Upper lobe of left lung (tissue), 6 donors: ENCODE results near the gene CCR1. TPM values are rescaled to one million over a fixed set of nuclear protein-coding genes. Genes with fewer than 3 reads are reported as not detected.

Source experiments
- ATAC-seq, 2 donors: fragments of 200-7000 bp; cut with Tn5 transposase; one replicate each; pipeline ENCODE4 v1.9.1; 2022; ENCODE audit warnings: mild to moderate bottlenecking in 2 of 2, moderate library complexity in 2 of 2; ENCODE audit not compliant: low FRiP score in 2 of 2
- DNase-seq, 2 donors: peaks; one replicate each; pipeline ENCODE4 v3.0.0-alpha.2; 2019 to 2020
- H3K27ac ChIP-seq, 4 donors: fragments of 200-600 bp; sonication (generic); one replicate each; pipeline ENCODE4 v1.5.1; 2016 to 2019
- H3K27me3 ChIP-seq, 4 donors: fragments of 200-600 bp; sonication (generic); one replicate each; pipeline ENCODE4 v1.5.1; 2017 to 2019
- H3K36me3 ChIP-seq, 4 donors: fragments of 200-600 bp; sonication (generic); one replicate each; pipeline ENCODE4 v1.5.1; 2016 to 2019
- H3K4me1 ChIP-seq, 4 donors: fragments of 200-600 bp; sonication (generic); one replicate each; pipeline ENCODE4 v1.5.1; 2018 to 2019
- H3K4me3 ChIP-seq, 4 donors: fragments of 200-600 bp; sonication (generic); one replicate each; pipeline ENCODE4 v1.5.1; 2017 to 2019; ENCODE audit warnings: mild to moderate bottlenecking in 2 of 4, moderate library complexity in 1 of 4
- H3K9me3 ChIP-seq, 4 donors: fragments of 200-600 bp; sonication (generic); one replicate each; pipeline ENCODE4 v1.5.1; 2018 to 2019
- CTCF ChIP-seq, 6 experiments: fragments of 450-650 bp in 4 of 6; fragments of 200-600 bp in 2 of 6; sonication (generic) in 2 of 6; IDR thresholded peaks; one replicate each; pipeline ENCODE4 v1.5.1; 2016 to 2019; ENCODE audit warnings: antibody characterized with exemption in 6 of 6
- EP300 ChIP-seq, 4 donors: sonication (generic); formaldehyde crosslinking; IDR thresholded peaks; one replicate each; pipeline ENCODE4 v1.5.1; 2017; ENCODE audit warnings: antibody characterized with exemption in 4 of 4, control low read depth in 2 of 4
- POLR2A ChIP-seq, 4 donors: fragments of 450-650 bp; IDR thresholded peaks; one replicate each; pipeline ENCODE4 v1.5.1; 2016 to 2017; ENCODE audit warnings: antibody characterized with exemption in 4 of 4, mild to moderate bottlenecking in 2 of 4
- POLR2AphosphoS5 ChIP-seq, 2 donors: sonication (generic); formaldehyde crosslinking; IDR thresholded peaks; one replicate each; pipeline ENCODE4 v1.5.1; 2017; ENCODE audit warnings: antibody characterized with exemption in 2 of 2
- WGBS, 2 donors: methylation state at CpG; one replicate each; pipeline ENCODE4 v1.1.5; 2017 to 2018; 5-methylcytosine and 5-hydroxymethylcytosine counted together
- total RNA-seq, 6 donors: library from RNA; depleted of rRNA in 4 of 6; stranded (reverse); fragments of >200 nt in 4 of 6; gene quantifications; one replicate each; pipeline versions ENCODE4 v1.1.0 to v1.2.1, GENCODE V29; 2016 to 2021
- donor health status: DM: no; HTN: no; CAD: no; lungs with moderate emphysema.
- donor health status: DM: no; HTN: yes; CAD: no; lungs with severe emphysema.

Gene CCR1
- total RNA-seq, 6 donors from 2014 or later, result 8.0 to 52.2 (median 17.8) TPM

GRCh38 chr3:46196261-46196957 lies 11.7 kb downstream of the CCR1 start:
- TF ChIP-seq POLR2AphosphoS5 (IDR thresholded peaks at IDR 0.05) (no peak), EP300 (IDR thresholded peaks at IDR 0.05) (no peak)
- DNase-seq, result no peak
- H3K27me3 ChIP-seq, result no peaks in the 10 kb centered on the region
- no peaks in the 10 kb centered on the region for H3K36me3 ChIP-seq
- no peak for ATAC-seq
- no peak overlapping the region for H3K27ac ChIP-seq
- no peaks in the 10 kb centered on the region for H3K4me1 ChIP-seq
- H3K4me3 ChIP-seq, result no peak overlapping the region
- peaks cover 0 to 6% (median 0%) of the 10 kb centered on the region in 4 donors for H3K9me3 ChIP-seq
- 84 to 88% methylated on average over 7 of the region's 7 CpGs for WGBS, 2 donors

- no peak overlapping the region for H3K27ac ChIP-seq
- no peak overlapping the region for H3K4me3 ChIP-seq
- TF ChIP-seq POLR2A (IDR thresholded peaks at IDR 0.05) (no peak), EP300 (IDR thresholded peaks at IDR 0.05) (no peak), CTCF (IDR thresholded peaks at IDR 0.05) (no peak), POLR2AphosphoS5 (IDR thresholded peaks at IDR 0.05) (no peak)
- WGBS, 2 donors, result 86 to 93% methylated on average over 4 of the region's 4 CpGs
- H3K27me3 ChIP-seq, result no peaks in the 10 kb centered on the region
- H3K36me3 ChIP-seq, result no peaks in the 10 kb centered on the region
- H3K4me1 ChIP-seq, result no peaks in the 10 kb centered on the region
- H3K9me3 ChIP-seq, result peaks cover 0 to 6% (median 0%) of the 10 kb centered on the region in 4 donors
- ATAC-seq (no peak), DNase-seq (no peak)
Observed at GRCh38 chr3:46194868-46195553, 13.1 kb downstream of the CCR1 start.

- Histone ChIP-seq H3K36me3 (no peaks in the 10 kb centered on the region), H3K4me3 (no peak overlapping the region), H3K4me1 (no peaks in the 10 kb centered on the region), H3K27ac (no peak overlapping the region), H3K27me3 (no peaks in the 10 kb centered on the region), H3K9me3 (peaks cover 0 to 6% (median 0%) of the 10 kb centered on the region in 4 donors)
- TF ChIP-seq CTCF (IDR thresholded peaks at IDR 0.05) (no peak), POLR2A (IDR thresholded peaks at IDR 0.05) (no peak), EP300 (IDR thresholded peaks at IDR 0.05) (no peak), POLR2AphosphoS5 (IDR thresholded peaks at IDR 0.05) (no peak)
- DNase-seq (no peak), ATAC-seq (peak in 1 of 2 donors; percentile 56)
- WGBS, 2 donors, result 45 to 82% methylated on average over 1 of the region's 1 CpG
Observed at GRCh38 chr3:46193436-46193835, 14.7 kb downstream of the CCR1 start.

GRCh38 chr3:46192939-46193338 lies 15.2 kb downstream of the CCR1 start:
- no peak for ATAC-seq
- no peak overlapping the region for H3K27ac ChIP-seq
- peaks cover 0 to 6% (median 0%) of the 10 kb centered on the region in 4 donors for H3K9me3 ChIP-seq
- H3K27me3 ChIP-seq, result no peaks in the 10 kb centered on the region
- WGBS, 2 donors, result 85 to 90% methylated on average over 5 of the region's 5 CpGs
- H3K4me1 ChIP-seq, result no peaks in the 10 kb centered on the region
- no peaks in the 10 kb centered on the region for H3K36me3 ChIP-seq
- TF ChIP-seq POLR2A (IDR thresholded peaks at IDR 0.05) (no peak), EP300 (IDR thresholded peaks at IDR 0.05) (no peak), POLR2AphosphoS5 (IDR thresholded peaks at IDR 0.05) (no peak), CTCF (IDR thresholded peaks at IDR 0.05) (no peak)
- no peak for DNase-seq
- H3K4me3 ChIP-seq, result no peak overlapping the region

- DNase-seq (no peak), ATAC-seq (peak in 1 of 2 donors; percentile 53)
- H3K27me3 ChIP-seq, result no peaks in the 10 kb centered on the region
- H3K9me3 ChIP-seq, result peaks cover 0 to 6% (median 0%) of the 10 kb centered on the region in 4 donors
- no peak overlapping the region for H3K27ac ChIP-seq
- 28 to 34% methylated on average over 3 of the region's 3 CpGs for WGBS, 2 donors
- H3K4me3 ChIP-seq, result no peak overlapping the region
- peaks cover 0 to under 1% (median 0%) of the 10 kb centered on the region in 4 donors for H3K4me1 ChIP-seq
- no peaks in the 10 kb centered on the region for H3K36me3 ChIP-seq
- TF ChIP-seq EP300 (IDR thresholded peaks at IDR 0.05) (no peak), POLR2AphosphoS5 (IDR thresholded peaks at IDR 0.05) (no peak), CTCF (IDR thresholded peaks at IDR 0.05) (no peak), POLR2A (IDR thresholded peaks at IDR 0.05) (no peak)
Observed at GRCh38 chr3:46191730-46192129, 16.4 kb downstream of the CCR1 start.
